GM10248 (cell line): ENCODE results near the gene LILRB2.
"Not testable (repeated sequence)": the region's sequence is repeated elsewhere in the genome, so short reads cannot be mapped to it uniquely, and the experiment has no call there.

ENCODE experiments used
- CTCF ChIA-PET: fragments of 300-600 bp; sonication (Branson Sonifier 250); formaldehyde crosslinking; extraction: SDS; loops from one replicate; lab custom pipeline; 2021; ENCODE audit warnings: antibody characterized with exemption; lab: Yijun Ruan, JAX
- POLR2A ChIA-PET: fragments of 350-650 bp; sonication (Branson Sonifier 250); formaldehyde crosslinking; extraction: SDS; loops from one replicate; lab custom pipeline; 2020; ENCODE audit warnings: antibody characterized with exemption; lab: Yijun Ruan, JAX
- DNase-seq: peaks from one replicate; pipeline ENCODE4 v3.0.0; 2012; ENCODE audit errors: extremely low spot score
- CTCF ChIP-seq: IDR thresholded peaks from 2 replicates; pipeline ENCODE4 v1.5.1; 2012; ENCODE audit warnings: mild to moderate bottlenecking, low read depth; ENCODE audit errors: extremely low read depth, missing control alignments, control extremely low read depth

The LILRB2 gene

GRCh38 chr19:54240372-54241336 is 40.3 kb downstream of the LILRB2 start:
- DNase-seq, POLR2A ChIA-PET, CTCF ChIA-PET: not testable (repeated sequence)

- POLR2A ChIA-PET, DNase-seq, CTCF ChIA-PET: not testable (repeated sequence)
These were observed 41.2 kb downstream of the LILRB2 start for GRCh38 chr19:54239491-54240371.

GRCh38 chr19:54233941-54234340 is 47.0 kb downstream of the LILRB2 start:
- TF ChIP-seq CTCF, result no peak
- ChIA-PET CTCF (interaction anchor here (0.9 to 1.8 kb wide), 2 partner anchors 62 to 65 kb away, joined by 3 to 5 read pairs; no protein-coding TSS in a partner anchor), POLR2A (no interaction called here)
- no peak for DNase-seq

GRCh38 chr19:54231077-54231931 is 49.6 kb downstream of the LILRB2 start:
- peak; percentile 91 for TF ChIP-seq CTCF
- peak; percentile 80 for DNase-seq
- CTCF ChIA-PET, result interaction anchor here (0.9 to 1.9 kb wide), 8 partner anchors 16 to 72 kb away, joined by 4 to 7 read pairs (median 4); partner anchors contain the start of genes MBOAT7, RPS9 and TMC4
- POLR2A ChIA-PET, result no interaction called here

- DNase-seq, result no peak
- ChIA-PET POLR2A (no interaction called here), CTCF (interaction anchor here (1.5 kb wide), 1 partner anchor 61 kb away, joined by 4 read pairs; no protein-coding TSS in a partner anchor)
- TF ChIP-seq CTCF, result no peak
These were observed 50.9 kb downstream of the LILRB2 start for GRCh38 chr19:54230031-54230430.

GRCh38 chr19:54229146-54229545 is 51.8 kb downstream of the LILRB2 start:
- ChIA-PET CTCF (interaction anchor here (1.2 to 1.5 kb wide), 2 partner anchors 30 to 60 kb away, joined by 3 to 4 read pairs; no protein-coding TSS in a partner anchor), POLR2A (no interaction called here)
- no peak for TF ChIP-seq CTCF
- no peak for DNase-seq

GRCh38 chr19:54224619-54225018 is 56.3 kb downstream of the LILRB2 start:
- CTCF ChIA-PET, DNase-seq, POLR2A ChIA-PET: not testable (repeated sequence)

- POLR2A ChIA-PET, DNase-seq, CTCF ChIA-PET: not testable (repeated sequence)
These were observed 57.0 kb downstream of the LILRB2 start for GRCh38 chr19:54223937-54224281.
